GM10248 (cell line): ENCODE results near the gene LRRTM4.

Source experiments
- CTCF ChIA-PET: fragments of 300-600 bp; sonication (Branson Sonifier 250); formaldehyde crosslinking; extraction: SDS; loops from one replicate; lab custom pipeline; 2021; ENCODE audit warnings: antibody characterized with exemption; lab: Yijun Ruan, JAX
- POLR2A ChIA-PET: fragments of 350-650 bp; sonication (Branson Sonifier 250); formaldehyde crosslinking; extraction: SDS; loops from one replicate; lab custom pipeline; 2020; ENCODE audit warnings: antibody characterized with exemption; lab: Yijun Ruan, JAX
- DNase-seq: peaks from one replicate; pipeline ENCODE4 v3.0.0; 2012; ENCODE audit errors: extremely low spot score
- CTCF ChIP-seq: IDR thresholded peaks from 2 replicates; pipeline ENCODE4 v1.5.1; 2012; ENCODE audit warnings: mild to moderate bottlenecking, low read depth; ENCODE audit errors: extremely low read depth, missing control alignments, control extremely low read depth

Gene LRRTM4

GRCh38 chr2:76829374-76830234 is 692.6 kb downstream of the LRRTM4 start:
- ChIA-PET POLR2A (no interaction called here), CTCF (interaction anchor here (1.5 kb wide), 1 partner anchor 20 kb away, joined by 5 read pairs; no protein-coding TSS in a partner anchor)
- no peak for TF ChIP-seq CTCF
- DNase-seq: no peak

DNA sequence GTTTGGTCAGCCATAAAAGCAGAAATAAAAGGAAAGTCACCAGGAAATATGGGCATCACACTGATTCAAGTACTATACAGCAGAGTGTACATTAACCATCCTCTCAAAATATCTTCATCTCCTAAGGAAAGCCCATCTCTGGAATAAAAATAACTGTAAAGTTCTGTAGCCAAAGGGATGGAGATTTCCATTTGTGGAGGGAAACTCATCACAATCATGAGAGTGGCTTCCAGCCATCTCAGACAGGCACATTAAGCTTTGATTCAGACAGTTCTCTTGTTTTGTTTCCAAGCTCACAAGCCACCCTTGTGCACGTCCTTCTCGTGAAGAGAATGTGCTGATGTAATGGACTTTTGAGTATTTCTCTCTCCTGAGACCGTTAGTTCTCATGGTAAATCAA is 695.5 kb downstream of the LRRTM4 start:
- CTCF ChIA-PET: no interaction called here

GRCh38 chr2:76825140-76825970 is 696.8 kb downstream of the LRRTM4 start:
- CTCF ChIA-PET: no interaction called here

More for the DNA sequence above, 695.5 kb downstream of the LRRTM4 start:
- DNase-seq: no peak
- POLR2A ChIA-PET: no interaction called here
- TF ChIP-seq CTCF: no peak

GRCh38 chr2:76821731-76822130 is 700.4 kb downstream of the LRRTM4 start:
- no peak for DNase-seq
- CTCF ChIA-PET: no interaction called here
- no peak for TF ChIP-seq CTCF
- POLR2A ChIA-PET: no interaction called here

More at GRCh38 chr2:76825140-76825970, 696.8 kb downstream of the LRRTM4 start:
- no peak for DNase-seq
- TF ChIP-seq CTCF: no peak
- POLR2A ChIA-PET: no interaction called here

- no peak for DNase-seq
- ChIA-PET CTCF (no interaction called here), POLR2A (no interaction called here)
- no peak for TF ChIP-seq CTCF
Observed at GRCh38 chr2:76813084-76813483, 709.1 kb downstream of the LRRTM4 start.

DNA sequence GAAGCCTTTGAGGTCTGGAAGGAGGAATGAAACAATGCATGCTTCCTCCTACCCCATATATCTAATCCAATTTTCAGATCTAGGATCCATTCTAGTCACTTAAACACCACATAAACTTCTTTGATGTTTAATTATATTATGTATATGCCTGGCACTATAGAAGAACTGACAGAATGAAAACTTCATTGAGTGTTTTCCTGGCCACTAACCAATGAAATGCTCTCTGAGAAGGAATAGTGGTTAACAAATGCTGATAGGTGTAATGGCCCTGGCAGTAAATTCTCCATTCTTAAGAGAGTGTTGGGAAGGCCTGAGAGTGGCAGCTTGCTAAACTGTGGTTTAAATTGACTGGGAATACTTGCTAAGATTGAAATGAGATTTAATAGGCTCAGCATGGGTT is 710.0 kb downstream of the LRRTM4 start:
- TF ChIP-seq CTCF: no peak
- ChIA-PET CTCF (no interaction called here), POLR2A (no interaction called here)
- DNase-seq: no peak
